PFSK-1 (cell line): ENCODE measurements around the gene INPP4A.

Source experiments
- FOXP2 ChIP-seq: optimal IDR thresholded peaks from 2 replicates; pipeline ENCODE3; 2011; ENCODE audit warnings: borderline replicate concordance, control low read depth, inconsistent platforms; ENCODE audit not compliant: insufficient read depth; ENCODE audit errors: extremely low read length, extremely low read depth
- POLR2AphosphoS5 ChIP-seq: IDR thresholded peaks from 2 replicates; pipeline ENCODE4 v1.6.1; 2012; ENCODE audit warnings: low read depth, mild to moderate bottlenecking, control low read depth, low read length, moderate library complexity
- REST ChIP-seq, 2 experiments: IDR thresholded peaks; 2 replicates each; pipeline versions ENCODE4 v1.6.1 to v1.8.0; 2011 to 2012; ENCODE audit warnings: low read depth in 2 of 2, low read length in 2 of 2, control low read depth in 1 of 2, inconsistent platforms in 1 of 2, mild to moderate bottlenecking in 1 of 2, moderate library complexity in 1 of 2; ENCODE audit not compliant: insufficient read depth in 1 of 2
- SIN3A ChIP-seq: IDR thresholded peaks from 2 replicates; pipeline ENCODE4 v1.6.1; 2012; ENCODE audit warnings: mild to moderate bottlenecking, low read length, moderate library complexity, borderline replicate concordance; ENCODE audit not compliant: insufficient read depth
- TAF1 ChIP-seq: IDR thresholded peaks from 2 replicates; pipeline ENCODE4 v1.6.1; 2012; ENCODE audit warnings: low read length, control low read depth, borderline replicate concordance; ENCODE audit not compliant: insufficient read depth

The INPP4A gene

GRCh38 chr2:98601532-98602132, 157.0 kb downstream of the INPP4A start:
- no peak for TF ChIP-seq TAF1
- no peak for TF ChIP-seq REST (IDR thresholded peaks at IDR 0.05; ENCODE audit: insufficient read depth in 1 of 2, low read depth in 2 of 2, low read length in 2 of 2)
- no peak for TF ChIP-seq FOXP2
- no peak for TF ChIP-seq SIN3A

- TF ChIP-seq FOXP2 (no peak), POLR2AphosphoS5 (no peak), TAF1 (no peak), REST (IDR thresholded peaks at IDR 0.05; ENCODE audit: insufficient read depth in 1 of 2, low read depth in 2 of 2, low read length in 2 of 2) (no peak), SIN3A (no peak)
Measured at GRCh38 chr2:98604547-98604946, 159.9 kb downstream of the INPP4A start.

- TF ChIP-seq POLR2AphosphoS5 (no peak), SIN3A (no peak), FOXP2 (no peak)
Measured at GRCh38 chr2:98605076-98605475, 160.4 kb downstream of the INPP4A start.

GRCh38 chr2:98606431-98606830, 161.8 kb downstream of the INPP4A start:
- no peak for TF ChIP-seq FOXP2
- no peak for TF ChIP-seq REST (IDR thresholded peaks at IDR 0.05; ENCODE audit: insufficient read depth in 1 of 2, low read depth in 2 of 2, low read length in 2 of 2)
- TF ChIP-seq SIN3A, result no peak
- no peak for TF ChIP-seq POLR2AphosphoS5

GRCh38 chr2:98607104-98607503, 162.4 kb downstream of the INPP4A start:
- no peak for TF ChIP-seq SIN3A
- TF ChIP-seq POLR2AphosphoS5, result no peak
- TF ChIP-seq FOXP2, result no peak
- no peak for TF ChIP-seq TAF1
- TF ChIP-seq REST (IDR thresholded peaks at IDR 0.05; ENCODE audit: insufficient read depth in 1 of 2, low read depth in 2 of 2, low read length in 2 of 2), result no peak

GRCh38 chr2:98607741-98608115, 163.1 kb downstream of the INPP4A start:
- TF ChIP-seq FOXP2 (no peak), TAF1 (no peak), POLR2AphosphoS5 (no peak), SIN3A (no peak), REST (IDR thresholded peaks at IDR 0.05; ENCODE audit: insufficient read depth in 1 of 2, low read depth in 2 of 2, low read length in 2 of 2) (no peak)
